Skin epidermis (tissue), 12 donors: ENCODE measurements around the gene DAPK3.

Source experiments
- H3K27ac ChIP-seq, 21 experiments: fragments of 200-600 bp; sonication (generic) in 11 of 21; one replicate each; pipeline ENCODE4 v1.5.0; 2020; ENCODE audit warnings: mild to moderate bottlenecking in 3 of 21, inconsistent platforms in 2 of 21, moderate library complexity in 2 of 21
- H3K4me3 ChIP-seq, 7 experiments: fragments of 200-600 bp; sonication (generic) in 2 of 7; one replicate each; pipeline ENCODE4 v1.5.0; 2020; ENCODE audit warnings: inconsistent platforms in 2 of 7, mild to moderate bottlenecking in 2 of 7, moderate library complexity in 1 of 7

Gene DAPK3

GRCh38 chr19:3936506-3937442 lies 34.1 kb downstream of the DAPK3 start:
- Histone ChIP-seq H3K27ac (no peak overlapping the region), H3K4me3 (no peak overlapping the region)

- Histone ChIP-seq H3K27ac (no peak within 1 kb of the TSS), H3K4me3 (no peak within 1 kb of the TSS)
Observed at GRCh38 chr19:3932931-3933810, 37.7 kb downstream of the DAPK3 start, which contains the start of gene NMRK2. TSS of gene NMRK2 (plus strand) at chr19:3933069. CDS start at chr19:3933672, 603 bp downstream.

- Histone ChIP-seq H3K4me3 (no peak overlapping the region), H3K27ac (no peak overlapping the region)
Observed at GRCh38 chr19:3931041-3931440, 39.9 kb downstream of the DAPK3 start.

- H3K4me3 ChIP-seq: no peak overlapping the region
- H3K27ac ChIP-seq: no peak overlapping the region
Observed at GRCh38 chr19:3923912-3924311, 47.0 kb downstream of the DAPK3 start.

- H3K4me3 ChIP-seq: no peak overlapping the region
- H3K27ac ChIP-seq: no peak overlapping the region
Observed at GRCh38 chr19:3923096-3923758, 47.7 kb downstream of the DAPK3 start.

- Histone ChIP-seq H3K27ac (no peak overlapping the region), H3K4me3 (no peak overlapping the region)
Observed at GRCh38 chr19:3919793-3920192, 51.1 kb downstream of the DAPK3 start.

- H3K27ac ChIP-seq: no peak overlapping the region
Observed at GRCh38 chr19:3916033-3916432, 54.9 kb downstream of the DAPK3 start.

GRCh38 chr19:3914199-3914598 lies 56.7 kb downstream of the DAPK3 start:
- Histone ChIP-seq H3K27ac (no peak overlapping the region), H3K4me3 (no peak overlapping the region)

More at GRCh38 chr19:3916033-3916432, 54.9 kb downstream of the DAPK3 start:
- H3K4me3 ChIP-seq: no peak overlapping the region

- no peak overlapping the region for H3K27ac ChIP-seq
- no peak overlapping the region for H3K4me3 ChIP-seq
Observed at GRCh38 chr19:3910105-3910504, 60.8 kb downstream of the DAPK3 start.
